ENCODE data around the gene GSTCD. TPM values are rescaled to one million over a fixed set of nuclear protein-coding genes. Genes with fewer than 3 reads are reported as not detected.

GSTCD gene
- total RNA-seq, 1 experiment from 2014 or later = 15.7 TPM

GRCh38 chr4:105871997-105872396, 163.4 kb downstream of the GSTCD start:
- DNase-seq (ENCODE audit: extremely low read depth, low read depth) = no peak

GRCh38 chr4:105875233-105875632, 166.6 kb downstream of the GSTCD start:
- no peak for DNase-seq (ENCODE audit: extremely low read depth, low read depth)

GRCh38 chr4:105878668-105879067, 170.1 kb downstream of the GSTCD start:
- no peak for DNase-seq (ENCODE audit: extremely low read depth, low read depth)

GRCh38 chr4:105887508-105887907, 178.9 kb downstream of the GSTCD start:
- no peak for DNase-seq (ENCODE audit: extremely low read depth, low read depth)

GRCh38 chr4:105894660-105895582, 186.3 kb downstream of the GSTCD start, which contains the start of gene NPNT:
NPNT (plus strand) TSS chr4:105895471; CDS start chr4:105895653, 182 bp downstream.
- DNase-seq (ENCODE audit: extremely low read depth, low read depth) = no peak

DNA sequence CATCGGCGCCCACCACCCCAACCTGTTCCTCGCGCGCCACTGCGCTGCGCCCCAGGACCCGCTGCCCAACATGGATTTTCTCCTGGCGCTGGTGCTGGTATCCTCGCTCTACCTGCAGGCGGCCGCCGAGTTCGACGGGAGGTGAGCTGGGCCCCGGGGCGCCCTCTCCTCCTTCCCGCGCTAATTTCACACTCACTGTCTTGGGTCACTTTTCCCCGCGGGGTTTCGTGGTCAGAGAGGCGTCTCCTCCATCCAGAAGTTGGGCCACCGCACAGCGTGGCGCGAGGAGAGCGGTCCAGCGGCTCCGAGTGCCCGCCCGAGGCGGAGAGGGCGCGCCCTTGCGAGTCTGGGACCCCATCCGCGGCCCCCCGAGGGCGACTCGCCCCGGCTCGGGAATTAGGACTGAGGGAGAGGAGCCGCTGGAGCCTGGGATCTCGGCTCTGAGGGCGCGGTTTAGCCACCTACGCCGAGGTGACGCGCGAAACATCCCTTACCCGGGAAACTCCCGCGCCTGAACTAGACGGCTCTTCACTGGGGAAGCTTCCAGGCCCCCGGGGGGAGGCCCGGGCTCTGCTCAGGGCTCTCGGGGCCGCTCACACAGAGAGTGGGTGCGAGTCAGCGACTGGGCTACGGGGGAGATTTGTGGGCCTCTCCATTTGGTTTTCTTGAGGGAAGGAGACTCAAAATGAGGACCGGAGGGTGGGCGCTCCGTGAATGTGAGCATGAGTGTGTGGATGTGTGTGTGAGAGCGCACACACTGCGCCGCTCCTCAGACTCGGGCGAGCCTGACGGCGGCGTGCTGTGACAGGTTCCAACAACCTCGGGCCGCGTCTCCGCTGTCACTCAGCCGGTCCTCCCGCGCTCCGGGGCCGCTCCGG, 187.2 kb downstream of the GSTCD start:
- DNase-seq (ENCODE audit: extremely low read depth, low read depth) = no peak

DNA sequence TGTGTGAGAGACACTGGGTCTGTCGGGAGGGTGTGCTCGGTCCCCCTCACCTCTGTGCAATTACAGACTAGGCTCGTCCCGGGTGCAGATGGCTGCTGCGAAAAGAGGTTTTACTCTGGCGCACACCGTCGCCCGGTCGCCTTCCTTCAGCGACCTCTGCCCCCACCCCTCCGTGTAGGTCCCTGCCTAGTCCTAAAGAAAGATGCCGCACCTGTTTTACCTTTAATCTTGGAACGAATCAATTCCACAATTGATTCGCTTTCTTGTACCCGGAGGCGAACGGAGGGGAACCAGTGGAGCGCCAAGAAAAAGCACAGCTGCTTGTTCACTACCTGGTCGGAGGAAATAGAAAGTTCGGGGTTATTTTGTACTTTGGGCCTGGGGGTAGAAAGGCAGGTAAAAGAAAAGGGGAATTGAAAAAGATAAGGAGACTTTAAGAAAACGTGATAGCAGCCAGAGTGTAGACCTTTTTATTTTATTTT, 187.9 kb downstream of the GSTCD start:
- no peak for DNase-seq (ENCODE audit: extremely low read depth, low read depth)

Other genes starting within 250 kb of the GSTCD start
- gene PPA2, start 234.7 kb upstream of the GSTCD start, total RNA-seq (2014; rRNA removed; shearing (Covaris generic)) = 143 and 180 TPM in 2 replicates
- gene ARHGEF38, start 156.2 kb upstream of the GSTCD start, total RNA-seq (2014; rRNA removed; shearing (Covaris generic)) = 0.02 TPM in 1 of 2 replicates, not detected in the other
- gene INTS12, start 95 bp upstream of the GSTCD start, total RNA-seq (2014; rRNA removed; shearing (Covaris generic)) = 18.7 and 18.9 TPM in 2 replicates
- gene NPNT, start 186.7 kb downstream of the GSTCD start, total RNA-seq (2014; rRNA removed; shearing (Covaris generic)) = 0.12 and 0.38 TPM in 2 replicates

All from NCI-H460 (cell line).